HG02852 (cell line): Measurements from ENCODE around the gene COA8.
"Not testable (repeated sequence)": the region's sequence is repeated elsewhere in the genome, so short reads cannot be mapped to it uniquely, and the experiment has no call there.

ENCODE experiments used
- ATAC-seq: cut with Tn5 transposase; IDR thresholded peaks from one replicate; pipeline ENCODE4 v1.9.1; 2021; ENCODE audit warnings: mild to moderate bottlenecking, moderate library complexity; ENCODE audit not compliant: unreplicated experiment

Gene COA8

GRCh38 chr14:103525430-103526246 is 37.1 kb upstream of the COA8 start:
- ATAC-seq, result not testable (repeated sequence)

- ATAC-seq, result no peak
These were observed 36.4 kb upstream of the COA8 start for GRCh38 chr14:103526247-103526913.

- ATAC-seq, result no peak
These were observed 35.9 kb upstream of the COA8 start for GRCh38 chr14:103526914-103527248.

- ATAC-seq, result peak; percentile 60
These were observed 35.2 kb upstream of the COA8 start for GRCh38 chr14:103527408-103528145.

- ATAC-seq, result no peak
These were observed 34.6 kb upstream of the COA8 start for GRCh38 chr14:103528146-103528586.

GRCh38 chr14:103528587-103529382 is 34.0 kb upstream of the COA8 start, which contains the start of gene TRMT61A:
Gene TRMT61A (plus strand): TSS chr14:103529196. CDS start chr14:103529979, 783 bp downstream.
- peak; percentile 48 for ATAC-seq

- peak; percentile 9 for ATAC-seq
These were observed 33.1 kb upstream of the COA8 start for GRCh38 chr14:103529383-103530365.

- ATAC-seq, result no peak
These were observed 32.4 kb upstream of the COA8 start for GRCh38 chr14:103530390-103530789.

- no peak for ATAC-seq
These were observed 31.9 kb upstream of the COA8 start for GRCh38 chr14:103530831-103531230.

- ATAC-seq, result no peak
These were observed 31.1 kb upstream of the COA8 start for GRCh38 chr14:103531421-103532215.

- ATAC-seq, result no peak
These were observed 30.3 kb upstream of the COA8 start for GRCh38 chr14:103532216-103533136.

GRCh38 chr14:103533137-103533998 is 29.4 kb upstream of the COA8 start:
- no peak for ATAC-seq

GRCh38 chr14:103533999-103534575 is 28.7 kb upstream of the COA8 start:
- ATAC-seq, result no peak

GRCh38 chr14:103534576-103535061 is 28.1 kb upstream of the COA8 start:
- no peak for ATAC-seq

GRCh38 chr14:103535081-103535890 is 27.5 kb upstream of the COA8 start:
- no peak for ATAC-seq
